Mesodermal cell (in vitro differentiated cells): Measurements from ENCODE around the gene LRRTM3.

Experiments
- H3K27ac ChIP-seq: 2 replicates; pipeline ENCODE4 v1.7.0; 2013; ENCODE audit warnings: mild to moderate bottlenecking, low read depth, low read length, moderate library complexity; ENCODE audit not compliant: severe bottlenecking
- H3K36me3 ChIP-seq: 2 replicates; pipeline ENCODE4 v1.7.1; 2013; ENCODE audit warnings: mild to moderate bottlenecking, low read length, moderate library complexity; ENCODE audit not compliant: control insufficient read depth, insufficient read depth
- H3K4me1 ChIP-seq: one replicate; pipeline ENCODE4 v1.7.1; 2013; ENCODE audit warnings: mild to moderate bottlenecking, low read length; ENCODE audit not compliant: insufficient read depth, control insufficient read depth, poor library complexity, severe bottlenecking
- H3K4me3 ChIP-seq: 2 replicates; pipeline ENCODE4 v1.7.0; 2013; ENCODE audit warnings: low read length, control low read depth, mild to moderate bottlenecking; ENCODE audit not compliant: insufficient read depth, poor library complexity, severe bottlenecking; ENCODE audit errors: extremely low read depth
- H3K9me3 ChIP-seq: 2 replicates; pipeline ENCODE4 v1.7.1; 2013; ENCODE audit warnings: mild to moderate bottlenecking, low read length, moderate library complexity; ENCODE audit not compliant: control insufficient read depth
- WGBS, 2 experiments: methylation state at CpG; one replicate each; pipeline ENCODE4 v1.1.5; 2013; ENCODE audit warnings: missing lambda C conversion rate in 2 of 2; ENCODE audit not compliant: insufficient coverage in 2 of 2; 5-methylcytosine and 5-hydroxymethylcytosine counted together

Gene LRRTM3

GRCh38 chr10:66931949-66932343, 6.1 kb downstream of the LRRTM3 start:
- H3K36me3 ChIP-seq = no peaks in the 10 kb centered on the region
- WGBS, 2 experiments = 29 to 56% methylated on average over 1 of the region's 3 CpGs
- no peaks in the 10 kb centered on the region for H3K9me3 ChIP-seq
- no peak overlapping the region for H3K4me3 ChIP-seq
- H3K4me1 ChIP-seq = no peaks in the 10 kb centered on the region
- H3K27ac ChIP-seq = no peak overlapping the region

- no peak overlapping the region for H3K27ac ChIP-seq
- H3K36me3 ChIP-seq = no peaks in the 10 kb centered on the region
- no peaks in the 10 kb centered on the region for H3K9me3 ChIP-seq
- H3K4me3 ChIP-seq = no peak overlapping the region
- H3K4me1 ChIP-seq = no peaks in the 10 kb centered on the region
These were observed 8.9 kb downstream of the LRRTM3 start for GRCh38 chr10:66934711-66935110.

DNA sequence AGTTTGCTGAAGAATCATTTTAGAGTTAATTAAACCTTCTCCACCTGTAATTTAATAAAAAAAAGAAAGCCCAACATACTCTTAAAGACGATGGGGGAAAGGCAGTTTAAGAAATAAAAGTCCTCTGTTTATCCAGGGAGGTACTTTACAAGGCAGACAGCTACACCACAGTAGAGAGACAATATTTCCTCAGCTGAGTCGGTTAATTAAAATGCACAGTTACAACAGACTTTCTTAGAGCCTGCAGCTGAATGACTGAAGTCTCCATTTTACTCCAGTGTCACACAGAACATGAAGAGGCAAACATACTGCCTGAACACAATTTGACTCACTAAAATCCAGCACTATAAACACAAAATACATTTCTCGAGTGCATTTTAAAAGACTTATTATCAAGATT, 15.1 kb downstream of the LRRTM3 start:
- 58 to 63% methylated on average over 1 to 2 of the region's 3 CpGs for WGBS, 2 experiments
- no peaks in the 10 kb centered on the region for H3K36me3 ChIP-seq
- no peak overlapping the region for H3K4me3 ChIP-seq
- no peaks in the 10 kb centered on the region for H3K9me3 ChIP-seq
- H3K4me1 ChIP-seq = no peaks in the 10 kb centered on the region
- H3K27ac ChIP-seq = no peak overlapping the region

DNA sequence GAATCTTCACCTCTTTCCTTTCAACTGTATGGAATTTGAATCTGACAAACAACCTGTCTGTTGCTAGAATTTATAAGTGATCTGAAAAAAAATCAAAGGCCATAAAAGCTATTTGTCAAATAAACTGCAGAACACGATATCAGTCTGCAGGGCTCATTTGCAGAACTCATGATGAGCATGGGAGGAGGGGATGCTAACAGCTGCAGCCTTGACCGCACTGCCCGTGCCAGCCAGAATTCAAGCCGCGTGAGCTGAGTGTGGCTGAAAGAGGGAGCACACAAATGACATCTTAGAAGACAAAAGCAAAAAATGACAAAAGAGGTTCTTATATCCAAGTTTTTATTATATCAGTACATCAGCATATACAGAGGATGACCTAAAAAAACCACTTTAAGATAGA, 15.7 kb downstream of the LRRTM3 start:
- H3K4me1 ChIP-seq = no peaks in the 10 kb centered on the region
- H3K36me3 ChIP-seq = no peaks in the 10 kb centered on the region
- no peaks in the 10 kb centered on the region for H3K9me3 ChIP-seq
- H3K4me3 ChIP-seq = no peak overlapping the region
- WGBS, 2 experiments = 75 to 92% methylated on average over 3 to 5 of the region's 5 CpGs
- H3K27ac ChIP-seq = no peak overlapping the region

GRCh38 chr10:66942407-66942806, 16.6 kb downstream of the LRRTM3 start:
- Histone ChIP-seq H3K4me1 (no peaks in the 10 kb centered on the region), H3K9me3 (no peaks in the 10 kb centered on the region), H3K36me3 (no peaks in the 10 kb centered on the region), H3K4me3 (no peak overlapping the region), H3K27ac (no peak overlapping the region)
- no CpG with 5 or more reads among the region's 1 CpG for WGBS, 2 experiments

DNA sequence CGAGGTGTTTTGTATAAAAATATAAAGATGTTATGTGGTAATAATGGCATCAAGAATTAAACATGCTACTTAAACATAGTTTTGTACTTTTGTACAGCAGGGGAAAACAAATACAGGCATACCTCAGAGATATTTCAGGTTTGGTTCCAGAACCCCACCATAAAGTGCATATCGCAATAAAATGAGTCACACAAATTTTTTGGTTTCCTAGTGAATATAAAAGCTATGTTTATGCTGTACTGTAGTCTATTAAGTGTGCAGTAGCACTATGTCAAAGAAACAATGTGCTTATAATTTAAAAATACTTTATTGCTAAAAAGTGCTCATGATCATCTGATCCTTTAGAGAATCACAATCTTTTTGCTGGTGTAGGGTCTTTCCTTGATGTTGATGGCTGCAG, 17.8 kb downstream of the LRRTM3 start:
- H3K4me1 ChIP-seq = no peaks in the 10 kb centered on the region
- H3K36me3 ChIP-seq = no peaks in the 10 kb centered on the region
- H3K27ac ChIP-seq = no peak overlapping the region
- no CpG with 5 or more reads among the region's 2 CpGs for WGBS, 2 experiments
- no peak overlapping the region for H3K4me3 ChIP-seq
- no peaks in the 10 kb centered on the region for H3K9me3 ChIP-seq

GRCh38 chr10:66951896-66952295, 26.1 kb downstream of the LRRTM3 start:
- no peak overlapping the region for H3K4me3 ChIP-seq
- H3K36me3 ChIP-seq = no peaks in the 10 kb centered on the region
- no peak overlapping the region for H3K27ac ChIP-seq
- no peaks in the 10 kb centered on the region for H3K4me1 ChIP-seq
- 73 to 75% methylated on average over 1 of the region's 2 CpGs for WGBS, 2 experiments
- H3K9me3 ChIP-seq = no peaks in the 10 kb centered on the region

DNA sequence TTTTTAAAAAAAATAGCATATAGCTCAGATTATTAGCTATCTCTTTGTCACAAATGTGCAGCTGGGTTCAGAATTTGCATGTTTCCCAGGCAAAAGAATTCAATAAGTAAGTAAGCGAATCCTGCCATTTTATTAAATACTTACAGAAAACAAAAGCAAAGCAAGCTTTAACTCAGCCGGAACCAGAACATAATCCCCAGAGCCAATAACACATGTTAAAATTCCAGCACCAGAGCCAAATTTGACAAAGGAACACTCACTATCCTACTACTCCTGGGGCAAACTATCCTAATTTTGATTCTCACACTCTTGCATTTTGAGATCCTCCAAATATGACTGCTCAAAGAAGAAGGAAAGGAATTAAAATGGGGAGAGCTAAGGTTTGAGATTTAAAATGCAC, 32.6 kb downstream of the LRRTM3 start:
- H3K36me3 ChIP-seq = no peaks in the 10 kb centered on the region
- no peak overlapping the region for H3K4me3 ChIP-seq
- no peaks in the 10 kb centered on the region for H3K4me1 ChIP-seq
- WGBS, 2 experiments = 89% methylated on average over 1 to 2 of the region's 2 CpGs
- H3K9me3 ChIP-seq = no peaks in the 10 kb centered on the region
- H3K27ac ChIP-seq = no peak overlapping the region

- Histone ChIP-seq H3K4me1 (no peaks in the 10 kb centered on the region), H3K36me3 (no peaks in the 10 kb centered on the region), H3K27ac (no peak overlapping the region), H3K4me3 (no peak overlapping the region), H3K9me3 (no peaks in the 10 kb centered on the region)
- WGBS, 2 experiments = 89% methylated on average over 3 of the region's 4 CpGs; no CpG with 5 or more reads in 1 of the 2 experiments
These were observed 39.1 kb downstream of the LRRTM3 start for GRCh38 chr10:66964946-66965345.

DNA sequence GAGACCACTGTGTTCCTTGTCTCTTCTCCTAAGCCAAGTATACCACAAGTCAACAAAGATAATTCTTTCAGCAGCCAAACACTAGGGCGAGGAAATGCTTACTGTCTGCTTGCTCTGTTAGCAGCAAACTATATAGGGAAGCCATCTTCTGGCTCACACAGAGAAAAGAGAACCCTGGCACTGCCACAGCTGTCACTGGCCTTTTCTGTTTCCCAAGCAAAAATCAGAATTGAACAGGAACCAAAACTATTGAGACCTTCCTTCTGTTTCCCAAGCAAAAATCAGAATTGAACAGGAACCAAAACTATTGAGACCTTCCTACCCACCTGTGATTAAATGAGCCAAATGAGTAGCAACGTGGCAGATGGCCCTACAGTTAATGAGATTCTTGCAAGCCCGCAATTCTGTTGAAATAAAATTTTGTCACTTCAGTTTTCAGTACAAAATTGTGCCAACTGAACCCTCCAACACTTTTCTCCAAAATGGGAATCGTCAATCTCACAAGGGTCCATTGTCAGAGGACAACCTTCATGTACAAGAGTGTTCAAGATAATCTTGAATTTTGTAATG, 54.5 kb downstream of the LRRTM3 start:
- Histone ChIP-seq H3K9me3 (no peaks in the 10 kb centered on the region), H3K4me3 (no peak overlapping the region), H3K36me3 (no peaks in the 10 kb centered on the region), H3K27ac (no peak overlapping the region), H3K4me1 (no peaks in the 10 kb centered on the region)
- 80 to 94% methylated on average over 2 to 3 of the region's 4 CpGs for WGBS, 2 experiments

- H3K4me3 ChIP-seq = no peak overlapping the region
- no peaks in the 10 kb centered on the region for H3K9me3 ChIP-seq
- H3K36me3 ChIP-seq = no peaks in the 10 kb centered on the region
- H3K4me1 ChIP-seq = no peaks in the 10 kb centered on the region
- 86% methylated on average over 2 of the region's 3 CpGs; no CpG with 5 or more reads in 1 of the 2 experiments for WGBS, 2 experiments
- H3K27ac ChIP-seq = no peak overlapping the region
These were observed 55.7 kb downstream of the LRRTM3 start for GRCh38 chr10:66981361-66982052.
